Activated naive CD8-positive, alpha-beta T cell treated with anti-CD3 and anti-CD28 coated beads for 36 hours (primary cell): ENCODE results near the gene HOMER1. TPM values are rescaled to one million over a fixed set of nuclear protein-coding genes. Genes with fewer than 3 reads are reported as not detected.
"Not testable (repeated sequence)": the region's sequence is repeated elsewhere in the genome, so short reads cannot be mapped to it uniquely, and the experiment has no call there.

Source experiments
- DNase-seq: peaks from one replicate; pipeline ENCODE4 v3.0.0; 2021
- H3K27ac Mint-ChIP-seq: one replicate; pipeline ENCODE4 v1.8.0; 2022; ENCODE audit warnings: mild to moderate bottlenecking, moderate library complexity, mixed read lengths
- H3K27me3 Mint-ChIP-seq: one replicate; pipeline ENCODE4 v1.8.0; 2022; ENCODE audit warnings: mild to moderate bottlenecking, mixed read lengths
- H3K36me3 Mint-ChIP-seq: one replicate; pipeline ENCODE4 v1.8.0; 2021; ENCODE audit warnings: mild to moderate bottlenecking, mixed read lengths
- H3K4me1 Mint-ChIP-seq: one replicate; pipeline ENCODE4 v1.8.0; 2021; ENCODE audit warnings: mixed read lengths
- H3K4me3 Mint-ChIP-seq: one replicate; pipeline ENCODE4 v1.8.0; 2022; ENCODE audit warnings: mild to moderate bottlenecking, moderate library complexity, mixed read lengths
- H3K9me3 Mint-ChIP-seq: one replicate; pipeline ENCODE4 v1.8.0; 2022; ENCODE audit warnings: mixed read lengths
- total RNA-seq, 2 experiments: library from RNA; stranded (reverse); gene quantifications; one replicate each; pipeline ENCODE4 v1.2.3, GENCODE V29; 2021

The HOMER1 gene
- total RNA-seq, 2 experiments from 2014 or later, result 12.8 to 13.0 TPM

DNA sequence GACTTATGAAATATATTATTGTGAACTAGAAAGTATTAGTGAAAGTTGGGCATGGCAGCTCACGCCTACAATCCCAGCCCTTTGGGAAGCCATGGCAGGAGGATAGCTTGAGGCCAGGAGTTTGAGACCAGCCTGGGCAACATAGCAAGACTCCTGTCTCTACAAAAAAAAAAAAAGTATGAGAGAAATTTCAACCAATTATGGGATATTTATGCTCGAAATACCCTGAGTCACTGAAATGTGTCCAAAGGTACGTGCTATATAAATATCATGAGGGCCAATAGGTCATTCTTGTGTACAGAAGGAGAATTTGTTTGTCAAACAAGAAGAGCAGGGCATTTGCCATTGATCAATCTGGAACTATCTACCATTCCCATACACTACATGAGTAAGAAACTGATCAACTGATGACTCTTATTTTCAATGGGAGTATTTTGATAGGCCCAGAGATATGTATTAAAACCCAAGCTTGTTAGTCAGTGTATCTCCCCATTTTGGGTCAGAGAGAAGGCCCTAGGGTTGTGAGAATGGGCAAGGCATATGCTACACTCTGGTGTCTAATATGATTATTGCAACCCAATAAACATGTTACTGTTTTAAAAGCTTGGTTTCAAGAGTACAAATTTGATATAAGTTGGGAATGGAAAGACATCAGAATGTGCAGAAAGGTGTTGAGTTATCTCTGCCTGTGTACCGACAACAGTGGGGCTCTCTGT is 21.7 kb upstream of the HOMER1 start:
- Mint-ChIP-seq H3K4me1 (no peaks in the 10 kb centered on the region), H3K36me3 (no peaks in the 10 kb centered on the region), H3K4me3 (no peak overlapping the region), H3K9me3 (no peaks in the 10 kb centered on the region), H3K27me3 (no peaks in the 10 kb centered on the region), H3K27ac (no peak overlapping the region)
- DNase-seq, result no peak

DNA sequence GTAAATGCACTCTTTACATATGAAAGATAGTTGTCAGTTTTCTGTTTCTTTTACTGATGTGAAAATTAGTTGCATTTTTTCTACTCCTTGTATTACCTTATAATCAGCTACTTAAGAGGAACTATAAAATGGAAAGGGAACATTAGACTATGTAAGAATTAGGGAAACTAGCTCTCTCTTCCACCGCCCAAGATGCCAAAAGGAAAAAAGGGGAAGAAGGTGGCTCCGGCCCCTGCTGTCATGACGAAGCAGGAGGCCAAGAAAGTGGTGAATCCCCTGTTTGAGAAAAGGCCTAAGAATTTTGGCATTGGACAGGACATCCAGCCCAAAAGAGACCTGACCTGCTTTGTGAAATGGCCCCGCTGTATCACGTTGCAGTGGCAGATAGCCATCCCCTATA is 15.2 kb upstream of the HOMER1 start:
- H3K27me3 Mint-ChIP-seq, result no peaks in the 10 kb centered on the region
- H3K27ac Mint-ChIP-seq, result no peak overlapping the region
- H3K4me1 Mint-ChIP-seq, result peaks cover under 1% of the 10 kb centered on the region
- peaks cover 5% of the 10 kb centered on the region for H3K9me3 Mint-ChIP-seq
- H3K36me3 Mint-ChIP-seq, result peaks cover 6% of the 10 kb centered on the region
- no peak for DNase-seq
- no peak overlapping the region for H3K4me3 Mint-ChIP-seq

- peaks cover 2% of the 10 kb centered on the region for H3K4me1 Mint-ChIP-seq
- DNase-seq, result no peak
- peaks cover 7% of the 10 kb centered on the region for H3K36me3 Mint-ChIP-seq
- peaks cover 7% of the 10 kb centered on the region for H3K9me3 Mint-ChIP-seq
- H3K27ac Mint-ChIP-seq, result no peak overlapping the region
- H3K27me3 Mint-ChIP-seq, result peaks cover 3% of the 10 kb centered on the region
- H3K4me3 Mint-ChIP-seq, result no peak overlapping the region
Observed at GRCh38 chr5:79527431-79527830, 13.5 kb upstream of the HOMER1 start.

DNA sequence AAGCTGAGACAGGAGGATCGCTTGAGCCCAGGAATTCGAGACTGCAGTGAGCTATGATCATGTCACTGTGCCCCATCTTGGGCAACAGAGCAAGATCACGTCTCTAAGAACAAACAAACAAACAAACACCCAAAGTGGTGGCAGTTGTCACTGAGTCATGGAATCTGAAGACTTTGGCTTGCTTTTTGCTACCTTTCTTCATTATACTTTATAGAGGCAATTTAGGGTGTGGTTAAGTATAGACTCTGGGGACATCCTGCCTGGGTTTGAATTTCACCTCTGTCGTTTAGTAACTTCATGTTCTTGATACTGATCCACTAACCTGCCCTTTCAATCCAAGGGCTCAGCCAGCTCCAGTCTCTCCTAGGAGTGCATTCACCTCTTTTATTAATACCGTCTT is 13.0 kb upstream of the HOMER1 start:
- peaks cover 7% of the 10 kb centered on the region for H3K36me3 Mint-ChIP-seq
- H3K4me3 Mint-ChIP-seq, result no peak overlapping the region
- peaks cover 3% of the 10 kb centered on the region for H3K27me3 Mint-ChIP-seq
- DNase-seq, result no peak
- H3K4me1 Mint-ChIP-seq, result peaks cover 2% of the 10 kb centered on the region
- no peak overlapping the region for H3K27ac Mint-ChIP-seq
- H3K9me3 Mint-ChIP-seq, result peaks cover 7% of the 10 kb centered on the region

- Mint-ChIP-seq H3K36me3 (peaks cover 7% of the 10 kb centered on the region), H3K4me3 (no peak overlapping the region), H3K27me3 (peaks cover 3% of the 10 kb centered on the region), H3K4me1 (peaks cover 2% of the 10 kb centered on the region), H3K9me3 (peaks cover 7% of the 10 kb centered on the region), H3K27ac (no peak overlapping the region)
- DNase-seq, result no peak
Observed at GRCh38 chr5:79526493-79526892, 12.6 kb upstream of the HOMER1 start.

DNA sequence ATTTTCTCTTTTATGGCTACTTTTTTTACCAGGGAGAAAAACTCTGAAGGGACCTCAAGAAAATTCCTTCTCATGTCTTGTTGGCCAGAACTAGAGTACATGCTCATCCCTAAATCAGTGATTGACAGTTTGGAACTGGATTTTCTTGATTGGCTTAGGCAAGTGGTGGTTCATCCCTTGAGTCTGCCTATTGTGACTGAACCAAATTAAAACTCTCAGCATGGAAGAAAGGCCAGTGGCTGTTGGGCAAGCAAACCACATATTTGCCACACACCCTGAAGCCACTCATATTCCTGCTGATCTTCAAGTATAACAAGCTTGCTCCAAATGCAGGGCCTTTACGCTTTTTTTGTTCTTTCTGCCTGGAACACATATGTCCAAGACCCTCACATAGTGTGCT is 7.2 kb upstream of the HOMER1 start:
- Mint-ChIP-seq H3K4me3 (no peak overlapping the region), H3K9me3 (peaks cover 9% of the 10 kb centered on the region), H3K36me3 (peaks cover 7% of the 10 kb centered on the region), H3K27ac (no peak overlapping the region), H3K4me1 (peaks cover 17% of the 10 kb centered on the region), H3K27me3 (peaks cover 3% of the 10 kb centered on the region)
- DNase-seq, result no peak

- Mint-ChIP-seq H3K36me3 (no peaks in the 10 kb centered on the region), H3K4me3 (no peak overlapping the region), H3K9me3 (peaks cover 2% of the 10 kb centered on the region), H3K4me1 (peaks cover 18% of the 10 kb centered on the region), H3K27me3 (peaks cover 3% of the 10 kb centered on the region), H3K27ac (no peak overlapping the region)
- DNase-seq, result no peak
Observed at GRCh38 chr5:79518718-79519117, 4.8 kb upstream of the HOMER1 start.

GRCh38 chr5:79517601-79518000 is 3.7 kb upstream of the HOMER1 start:
- Mint-ChIP-seq H3K4me3 (no peak overlapping the region), H3K27me3 (peaks cover 6% of the 10 kb centered on the region), H3K9me3 (peaks cover 2% of the 10 kb centered on the region), H3K4me1 (peaks cover 23% of the 10 kb centered on the region), H3K27ac (no peak overlapping the region), H3K36me3 (peaks cover 3% of the 10 kb centered on the region)
- DNase-seq, result no peak

- Mint-ChIP-seq H3K9me3 (peaks cover 2% of the 10 kb centered on the region), H3K27me3 (peaks cover 12% of the 10 kb centered on the region), H3K4me1 (peaks cover 28% of the 10 kb centered on the region), H3K4me3 (peak overlapping the region; percentile 19), H3K27ac (peak overlapping the region; percentile 73), H3K36me3 (peaks cover 5% of the 10 kb centered on the region)
- no peak for DNase-seq
Observed at GRCh38 chr5:79516986-79517385, 3.1 kb upstream of the HOMER1 start.

DNA sequence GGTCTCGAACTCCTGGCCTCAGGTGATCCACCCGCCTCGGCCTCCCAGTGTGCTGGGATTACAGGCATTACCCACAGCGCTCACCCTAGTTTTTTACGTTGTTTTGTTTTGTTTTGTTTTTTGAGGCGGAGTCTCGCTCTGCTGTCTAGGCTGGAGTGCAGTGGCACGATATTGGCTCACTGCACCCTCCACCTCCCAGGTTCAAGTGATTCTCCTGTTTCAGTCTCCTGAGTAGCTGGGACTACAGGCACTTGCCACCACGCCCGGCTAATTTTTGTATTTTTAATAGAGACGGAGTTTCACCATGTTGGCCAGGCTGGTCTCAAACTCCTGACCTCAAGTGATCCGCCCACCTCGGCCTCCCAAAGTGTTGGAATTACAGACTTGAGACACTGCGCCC is 2.4 kb upstream of the HOMER1 start:
- Mint-ChIP-seq H3K4me1 (peaks cover 33% of the 10 kb centered on the region), H3K27me3 (peaks cover 19% of the 10 kb centered on the region)
- not testable (repeated sequence) for H3K4me3 Mint-ChIP-seq, DNase-seq, H3K36me3 Mint-ChIP-seq, H3K9me3 Mint-ChIP-seq, H3K27ac Mint-ChIP-seq

- H3K36me3 Mint-ChIP-seq, result peaks cover 14% of the 10 kb centered on the region
- H3K27me3 Mint-ChIP-seq, result peaks cover 26% of the 10 kb centered on the region
- H3K9me3 Mint-ChIP-seq, result peaks cover 2% of the 10 kb centered on the region
- peaks cover 39% of the 10 kb centered on the region for H3K4me1 Mint-ChIP-seq
- DNase-seq, result peak; percentile 88
- peak overlapping the region; percentile 98 for H3K27ac Mint-ChIP-seq
- peak overlapping the region; percentile 94 for H3K4me3 Mint-ChIP-seq
Observed at GRCh38 chr5:79514391-79515105, 614 bp upstream of the HOMER1 start.

GRCh38 chr5:79513308-79513703 is 628 bp downstream of the HOMER1 start:
- H3K36me3 Mint-ChIP-seq, result peaks cover 14% of the 10 kb centered on the region
- peak overlapping the region; percentile 84 for H3K4me3 Mint-ChIP-seq
- no peak for DNase-seq
- H3K9me3 Mint-ChIP-seq, result peaks cover 2% of the 10 kb centered on the region
- peaks cover 51% of the 10 kb centered on the region for H3K4me1 Mint-ChIP-seq
- peaks cover 26% of the 10 kb centered on the region for H3K27me3 Mint-ChIP-seq
- peak overlapping the region; percentile 63 for H3K27ac Mint-ChIP-seq

DNA sequence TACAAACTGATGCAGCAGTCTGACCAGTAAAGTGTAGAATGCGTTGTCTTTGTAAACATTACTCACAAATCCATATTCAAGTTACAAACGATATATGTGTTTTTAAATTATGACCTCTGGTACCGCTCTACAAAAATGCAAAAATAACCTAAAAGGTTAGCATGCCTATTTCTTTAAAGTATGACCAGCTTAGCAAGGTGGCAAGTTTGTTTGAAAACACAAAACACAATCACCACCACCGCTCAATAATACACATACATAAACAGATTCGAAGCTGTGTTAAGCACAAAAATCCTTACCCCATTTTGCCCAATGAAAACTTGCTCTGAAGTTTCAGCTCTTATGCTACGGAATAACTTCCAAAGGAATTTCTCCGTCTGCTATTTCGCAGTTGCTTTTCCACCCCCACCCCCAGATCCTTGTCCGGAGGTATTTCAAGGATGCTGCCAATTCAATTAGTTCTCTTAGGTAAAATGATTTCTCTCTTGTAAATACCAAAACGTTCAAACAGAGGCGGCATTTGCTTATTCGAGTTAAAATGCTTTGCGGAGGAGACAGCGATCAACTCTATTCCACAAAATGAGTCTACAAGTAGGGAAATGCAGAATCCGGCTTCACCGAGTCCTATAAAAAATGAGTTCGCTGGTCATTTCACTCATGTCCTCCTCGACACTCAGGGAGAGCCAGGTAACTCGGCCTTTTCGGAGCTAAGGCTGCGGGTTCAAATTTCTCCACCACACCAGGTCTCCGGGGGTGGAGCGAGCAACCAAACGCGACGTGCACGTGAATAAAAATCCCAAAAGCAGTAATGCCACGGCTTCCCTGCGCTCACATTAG is 1.2 kb downstream of the HOMER1 start:
- DNase-seq, result no peak
- peaks cover 14% of the 10 kb centered on the region for H3K36me3 Mint-ChIP-seq
- H3K9me3 Mint-ChIP-seq, result peaks cover 2% of the 10 kb centered on the region
- peak overlapping the region; percentile 63 for H3K27ac Mint-ChIP-seq
- peak overlapping the region; percentile 84 for H3K4me3 Mint-ChIP-seq
- peaks cover 26% of the 10 kb centered on the region for H3K27me3 Mint-ChIP-seq
- H3K4me1 Mint-ChIP-seq, result peaks cover 52% of the 10 kb centered on the region

DNA sequence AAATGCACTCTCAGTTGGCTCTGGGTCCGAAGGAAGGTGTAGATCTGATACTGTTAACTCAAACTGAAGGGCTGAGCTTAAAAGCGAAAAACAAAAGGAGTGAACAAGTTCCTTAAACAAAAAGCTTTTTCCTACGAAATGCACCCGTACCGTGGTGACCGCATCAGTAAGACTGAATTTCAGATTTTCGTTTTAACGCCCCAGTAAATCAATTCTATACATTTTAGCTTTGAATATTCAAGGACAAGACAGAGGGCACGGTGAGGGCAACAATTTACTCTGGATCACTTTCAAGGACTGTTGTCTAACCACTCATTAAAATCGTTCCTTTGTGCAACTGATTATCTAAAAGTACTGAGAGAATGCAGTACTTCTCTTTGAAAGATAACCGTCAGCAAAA is 1.9 kb downstream of the HOMER1 start:
- H3K27me3 Mint-ChIP-seq, result peaks cover 26% of the 10 kb centered on the region
- H3K4me3 Mint-ChIP-seq, result peak overlapping the region; percentile 84
- peaks cover 47% of the 10 kb centered on the region for H3K4me1 Mint-ChIP-seq
- H3K27ac Mint-ChIP-seq, result no peak overlapping the region
- H3K9me3 Mint-ChIP-seq, result peaks cover 2% of the 10 kb centered on the region
- peaks cover 14% of the 10 kb centered on the region for H3K36me3 Mint-ChIP-seq
- DNase-seq, result no peak

- no peak for DNase-seq
- Mint-ChIP-seq H3K4me3 (no peak overlapping the region), H3K27me3 (peaks cover 26% of the 10 kb centered on the region), H3K4me1 (peaks cover 41% of the 10 kb centered on the region), H3K27ac (no peak overlapping the region), H3K9me3 (no peaks in the 10 kb centered on the region), H3K36me3 (peaks cover 15% of the 10 kb centered on the region)
Observed at GRCh38 chr5:79510638-79511037, 3.3 kb downstream of the HOMER1 start.
